HL-60 (cell line): ENCODE measurements around the gene TIPRL.
A peak's percentile ranks its signal among the peaks of the same experiment; 100 is the strongest.

Experiments used
- DNase-seq, 2 experiments: peaks; one replicate each; pipeline ENCODE4 v3.0.0-alpha.2; 2010 to 2020; ENCODE audit warnings: low read depth in 1 of 2, low spot score in 1 of 2
- H3K27ac ChIP-seq: fragments of 250-450 bp; sonication (Bioruptor Pico); replicated peaks from 2 replicates; pipeline ENCODE4 v1.5.1; 2020; ENCODE audit warnings: mild to moderate bottlenecking, moderate library complexity
- H3K27me3 ChIP-seq: fragments of 250-450 bp; sonication (Bioruptor Pico); 2 replicates; pipeline ENCODE4 v1.5.1; 2021; ENCODE audit warnings: mild to moderate bottlenecking, moderate library complexity; ENCODE audit not compliant: insufficient read depth, poor library complexity, severe bottlenecking
- H3K4me3 ChIP-seq: replicated peaks from 2 replicates; pipeline ENCODE4 v1.5.1; 2011; ENCODE audit warnings: mild to moderate bottlenecking, control low read depth, low read length; ENCODE audit not compliant: insufficient read depth
- CTCF ChIP-seq: IDR thresholded peaks from one replicate; pipeline ENCODE4 v1.5.1; 2011; ENCODE audit warnings: low read length, control low read depth, inconsistent platforms; ENCODE audit not compliant: insufficient read depth
- GABPA ChIP-seq: IDR thresholded peaks from 2 replicates; pipeline ENCODE4 v1.6.1; 2012; ENCODE audit warnings: low read depth
- POLR2AphosphoS5 ChIP-seq: IDR thresholded peaks from 2 replicates; pipeline ENCODE4 v1.6.1; 2012; ENCODE audit warnings: low read depth
- REST ChIP-seq: IDR thresholded peaks from 2 replicates; pipeline ENCODE4 v1.6.1; 2012; ENCODE audit warnings: low read depth; ENCODE audit not compliant: insufficient replicate concordance
- SPI1 ChIP-seq: IDR thresholded peaks from 2 replicates; pipeline ENCODE4 v1.6.1; 2012; ENCODE audit warnings: low read depth, mild to moderate bottlenecking, borderline replicate concordance

TIPRL gene

GRCh38 chr1:168134642-168135041 is 44.1 kb upstream of the TIPRL start:
- TF ChIP-seq POLR2AphosphoS5 = no peak
- no peak for TF ChIP-seq REST
- TF ChIP-seq CTCF = no peak
- no peak for TF ChIP-seq SPI1
- no peak for TF ChIP-seq GABPA
- Histone ChIP-seq H3K27me3 (peaks cover 27% of the 10 kb centered on the region), H3K4me3 (no peak overlapping the region), H3K27ac (no peak overlapping the region)
- no peak for DNase-seq

- Histone ChIP-seq H3K27ac (no peak overlapping the region), H3K27me3 (peaks cover 27% of the 10 kb centered on the region), H3K4me3 (no peak overlapping the region)
- no peak for DNase-seq
- TF ChIP-seq REST = no peak
- no peak for TF ChIP-seq GABPA
- TF ChIP-seq POLR2AphosphoS5 = no peak
- no peak for TF ChIP-seq CTCF
- no peak for TF ChIP-seq SPI1
These were observed 43.4 kb upstream of the TIPRL start for GRCh38 chr1:168135116-168135920.

GRCh38 chr1:168135921-168136708 is 42.6 kb upstream of the TIPRL start:
- H3K4me3 ChIP-seq = peak overlapping the region; percentile 56
- peaks cover 27% of the 10 kb centered on the region for H3K27me3 ChIP-seq
- no peak for TF ChIP-seq POLR2AphosphoS5
- TF ChIP-seq CTCF = no peak
- TF ChIP-seq REST = no peak
- TF ChIP-seq SPI1 = no peak
- no peak for TF ChIP-seq GABPA
- no peak overlapping the region for H3K27ac ChIP-seq
- no peak for DNase-seq
